K562 (cell line): ENCODE results near the gene TKTL1. TPM values are rescaled to one million over a fixed set of nuclear protein-coding genes. Genes with fewer than 3 reads are reported as not detected.

Experiments used
- BHLHE40 ChIP-seq: IDR thresholded peaks from 2 replicates; pipeline ENCODE4 v1.6.1; 2011; ENCODE audit warnings: low read length, improper control_type of control experiment
- FOXK2 ChIP-seq, 2 experiments: fragments of 450-650 bp; IDR thresholded peaks in 1 of 2; conservative IDR thresholded peaks in 1 of 2; 2 replicates each; pipeline ENCODE4 v1.6.1; 2016; ENCODE audit warnings: low read depth in 2 of 2, mild to moderate bottlenecking in 1 of 2
- GABPB2 ChIP-seq: fragments of 250-450 bp; sonication (Bioruptor Pico); conservative IDR thresholded peaks from 2 replicates; pipeline ENCODE4 v1.5.1; 2021; ENCODE audit warnings: mild to moderate bottlenecking
- GMEB1 ChIP-seq: fragments of 250-450 bp; sonication (Bioruptor Pico); IDR thresholded peaks from 2 replicates; pipeline ENCODE4 v1.4.0; 2020; ENCODE audit warnings: mild to moderate bottlenecking
- IRF2 ChIP-seq: sonication (generic); formaldehyde crosslinking; IDR thresholded peaks from 2 replicates; pipeline ENCODE4 v1.8.1; 2022; ENCODE audit warnings: mild to moderate bottlenecking, missing genetic modification reagents
- MCM7 ChIP-seq, 2 experiments: fragments of 450-650 bp; IDR thresholded peaks; 2 replicates each; pipeline ENCODE4 v1.6.1; 2016 to 2018
- MTA3 ChIP-seq: fragments of 450-650 bp; formaldehyde crosslinking; IDR thresholded peaks from 2 replicates; pipeline ENCODE4 v1.6.1; 2017; ENCODE audit warnings: mild to moderate bottlenecking, borderline replicate concordance
- NFE2 ChIP-seq: IDR thresholded peaks from 2 replicates; pipeline ENCODE4 v1.6.1; 2014; ENCODE audit warnings: antibody characterized with exemption, low read depth
- NFIX ChIP-seq: fragments of 250-450 bp; sonication (Bioruptor Pico); IDR thresholded peaks from 2 replicates; pipeline ENCODE4 v1.4.0; 2020; ENCODE audit warnings: low read depth, mild to moderate bottlenecking, moderate library complexity
- NFYB ChIP-seq: IDR thresholded peaks from 2 replicates; pipeline ENCODE4 v1.6.1; 2011; ENCODE audit warnings: mild to moderate bottlenecking, moderate library complexity; ENCODE audit not compliant: insufficient read length; ENCODE audit errors: extremely low read depth
- PHB ChIP-seq: fragments of 250-450 bp; sonication (Bioruptor Pico); IDR thresholded peaks from 2 replicates; pipeline ENCODE4 v1.5.0; 2021
- RBM34 ChIP-seq: fragments of 200-400 bp; formaldehyde crosslinking; IDR thresholded peaks from 2 replicates; pipeline ENCODE4 v1.6.1; 2018; ENCODE audit warnings: low read length, borderline replicate concordance; ENCODE audit not compliant: insufficient read depth
- SMAD4 ChIP-seq: fragments of 250-450 bp; sonication (Bioruptor Pico); conservative IDR thresholded peaks from 2 replicates; pipeline ENCODE4 v1.8.0; 2021; ENCODE audit warnings: inconsistent platforms, mild to moderate bottlenecking, moderate library complexity
- SPI1 ChIP-seq: IDR thresholded peaks from 2 replicates; pipeline ENCODE4 v1.6.1; 2011; ENCODE audit warnings: low read depth, low read length, control low read depth, borderline replicate concordance
- TCF15 ChIP-seq: fragments of 250-450 bp; sonication (Bioruptor Pico); IDR thresholded peaks from 2 replicates; pipeline ENCODE4 v1.8.0; 2022; ENCODE audit warnings: moderate library complexity, mild to moderate bottlenecking, inconsistent platforms
- THAP12 ChIP-seq: fragments of 250-450 bp; sonication (Bioruptor Pico); IDR thresholded peaks from 2 replicates; pipeline ENCODE4 v1.9.0; 2021; ENCODE audit warnings: mild to moderate bottlenecking, inconsistent platforms
- ZKSCAN3 ChIP-seq: fragments of 250-450 bp; sonication (Bioruptor Pico); IDR thresholded peaks from 2 replicates; pipeline ENCODE4 v1.4.0; 2020
- ZNF197 ChIP-seq: fragments of 200-800 bp; sonication (Bioruptor generic); IDR thresholded peaks from 2 replicates; pipeline ENCODE4 v1.6.1; 2016; ENCODE audit warnings: low read depth, missing genetic modification characterization, missing compliant biosample characterization
- ZNF518B ChIP-seq: fragments of 250-450 bp; sonication (Bioruptor Pico); IDR thresholded peaks from 2 replicates; pipeline ENCODE4 v1.5.0; 2021; ENCODE audit warnings: mild to moderate bottlenecking, moderate library complexity
- polyA plus RNA-seq, 8 experiments: library from polyadenylated mRNA; depleted of rRNA in 4 of 8; stranded (reverse) in 5 of 8; unstranded in 3 of 8; fragments of >200 nt; fragmentation: Nextera tagmentation in 2 of 8; fragmentation: Illumina TruSeq in 1 of 8; extraction: Ambion mirVana in 2 of 8; extraction: Trizol in 1 of 8; gene quantifications; 2 replicates each; pipeline versions ENCODE4 v1.2.1 to v1.2.3, GENCODE V29; 2011 to 2014; ENCODE audit warnings: inconsistent platforms in 1 of 8, missing spikeins in 1 of 8
- total RNA-seq, 7 experiments: library from RNA; depleted of rRNA in 6 of 7; stranded (reverse); fragments of >200 nt in 6 of 7; fragmentation: Illumina TruSeq in 2 of 7; extraction: Trizol in 2 of 7; gene quantifications; 2 replicates each; pipeline versions ENCODE4 v1.2.1 to v1.2.3, GENCODE V29; 2011 to 2021; ENCODE audit warnings: low replicate concordance in 1 of 7

Gene TKTL1
- total and polyA plus RNA-seq, 9 of the 15 experiments (the other 6 are each of a cell fraction or from before 2014, with no cell fraction given): 0.18 to 0.71 (median 0.38) TPM

- no peak for TF ChIP-seq GMEB1 (CRISPR knock-in tag)
- peak; percentile 30; the same call in 1 of the 2 replicates for TF ChIP-seq SMAD4 (CRISPR knock-in tag)
- TF ChIP-seq SPI1: peak; percentile 78
- TF ChIP-seq ZKSCAN3 (CRISPR knock-in tag): no peak
- TF ChIP-seq MCM7 (IDR thresholded peaks at IDR 0.05): no peak
- no peak for TF ChIP-seq RBM34
- no peak for TF ChIP-seq ZNF197 (CRISPR knock-in tag)
- no peak for TF ChIP-seq NFIX
- TF ChIP-seq GABPB2 (CRISPR knock-in tag): no peak
- TF ChIP-seq NFYB: no peak
- TF ChIP-seq IRF2 (CRISPR knock-in tag): no peak
- TF ChIP-seq ZNF518B (CRISPR knock-in tag): no peak
- no peak for TF ChIP-seq NFE2
- TF ChIP-seq FOXK2 (conservative IDR thresholded peaks at IDR 0.05 in 1 of 2, IDR thresholded peaks at IDR 0.05 in 1 of 2; ENCODE audit: low read depth in 2 of 2): no peak
- TF ChIP-seq BHLHE40: 0 out of 2 replicates have a peak, but pooled peaks have one; percentile 5
- no peak; the same call in none of the 2 replicates for TF ChIP-seq MTA3
- TF ChIP-seq THAP12: no peak
- TF ChIP-seq PHB (CRISPR knock-in tag): no peak
- no peak for TF ChIP-seq TCF15
Observed at GRCh38 chrX:154368630-154369448, 73.2 kb downstream of the TKTL1 start (continued).
